HG03025 (cell line): ENCODE measurements around the gene GPRIN2.
"Not testable (repeated sequence)": the region's sequence is repeated elsewhere in the genome, so short reads cannot be mapped to it uniquely, and the experiment has no call there.

ENCODE experiments used
- ATAC-seq: cut with Tn5 transposase; IDR thresholded peaks from one replicate; pipeline ENCODE4 v1.9.1; 2021; ENCODE audit warnings: mild to moderate bottlenecking, moderate library complexity; ENCODE audit not compliant: unreplicated experiment, low FRiP score

GPRIN2 gene

GRCh38 chr10:46556515-46557318, at the start of gene GPRIN2:
Gene GPRIN2, minus strand, starts transcription at chr10:46556658. Its CDS starts 5,922 bp downstream, at chr10:46550736.
- no peak for ATAC-seq

DNA sequence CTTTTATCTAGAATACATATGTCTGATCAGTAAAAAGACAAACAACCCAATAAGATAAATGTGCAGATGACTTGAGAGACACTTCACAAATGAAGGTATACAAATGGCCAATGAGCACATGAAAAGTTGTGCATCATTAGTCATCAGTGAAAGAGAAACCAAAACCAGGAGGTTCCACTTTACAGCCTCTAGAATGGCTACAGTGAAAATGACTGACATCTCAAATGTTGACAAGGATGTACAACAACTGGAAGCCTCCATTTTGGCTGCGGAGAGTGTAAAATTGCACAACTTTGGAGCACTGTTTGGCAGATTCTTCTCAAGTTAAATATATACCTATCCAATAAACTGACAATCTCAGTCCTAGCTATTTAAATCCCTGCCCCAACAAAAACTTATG, 44.1 kb upstream of the GPRIN2 start:
- ATAC-seq, result not testable (repeated sequence)

GRCh38 chr10:46597616-46598246, 41.3 kb upstream of the GPRIN2 start:
- not testable (repeated sequence) for ATAC-seq

DNA sequence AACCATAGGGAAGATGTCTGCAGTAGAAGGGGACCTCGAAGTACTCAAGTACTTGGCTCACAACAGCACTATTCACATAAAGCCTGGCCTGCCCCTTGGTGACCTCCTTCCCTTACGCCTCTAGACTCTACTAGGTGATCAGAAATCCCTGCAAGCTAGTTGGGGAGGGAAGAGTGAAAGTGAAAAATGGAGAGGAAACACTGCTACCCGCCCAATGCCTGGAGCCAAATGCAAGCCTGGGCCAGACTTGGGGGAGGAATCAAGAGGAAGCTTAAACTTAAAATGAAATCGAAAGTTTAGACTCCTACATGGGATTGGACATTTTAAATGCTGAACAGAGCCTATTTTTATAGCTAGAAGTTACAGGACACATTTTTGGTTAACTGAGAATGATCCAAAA, 40.1 kb upstream of the GPRIN2 start:
- ATAC-seq, result not testable (repeated sequence)

GRCh38 chr10:46594453-46595063, 38.1 kb upstream of the GPRIN2 start:
- ATAC-seq, result not testable (repeated sequence)

DNA sequence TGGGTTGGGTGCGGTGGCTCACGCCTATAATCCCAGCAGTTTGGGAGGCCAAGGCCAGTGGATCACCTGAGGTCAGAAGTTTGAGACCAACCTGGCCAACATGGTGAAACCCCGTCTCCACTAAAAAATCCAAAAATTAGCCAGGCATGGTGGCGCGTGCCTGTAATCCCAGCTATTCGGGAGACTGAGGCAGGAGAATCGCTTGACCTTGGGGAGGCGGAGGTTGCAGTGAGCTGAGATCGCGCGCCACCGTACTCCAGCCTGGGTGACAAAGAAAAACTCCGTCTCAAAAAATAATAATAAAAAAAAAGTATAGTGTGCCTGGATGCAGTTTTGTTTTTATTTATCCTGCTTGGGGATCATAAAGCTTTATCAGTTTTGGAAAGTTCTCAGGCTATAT, 36.8 kb upstream of the GPRIN2 start:
- ATAC-seq, result not testable (repeated sequence)

DNA sequence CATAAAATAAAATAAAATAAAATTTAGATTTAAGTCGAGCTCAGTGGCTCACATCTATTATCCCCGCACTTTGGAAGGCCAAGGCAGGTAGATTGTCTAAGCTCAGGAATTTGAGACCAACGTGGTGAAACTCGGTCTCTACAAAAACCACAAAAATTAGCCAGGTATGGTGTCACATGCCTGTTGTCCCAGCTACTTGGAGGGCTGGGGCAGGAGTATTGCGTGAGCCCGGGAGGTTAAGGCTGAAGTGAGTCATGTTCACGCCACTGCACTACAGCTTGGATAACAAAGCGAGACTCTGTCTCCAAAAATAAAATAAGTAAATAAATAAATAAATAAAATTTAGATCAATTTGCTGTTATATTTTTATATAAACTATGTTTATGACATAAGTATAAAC, 34.6 kb upstream of the GPRIN2 start:
- not testable (repeated sequence) for ATAC-seq

DNA sequence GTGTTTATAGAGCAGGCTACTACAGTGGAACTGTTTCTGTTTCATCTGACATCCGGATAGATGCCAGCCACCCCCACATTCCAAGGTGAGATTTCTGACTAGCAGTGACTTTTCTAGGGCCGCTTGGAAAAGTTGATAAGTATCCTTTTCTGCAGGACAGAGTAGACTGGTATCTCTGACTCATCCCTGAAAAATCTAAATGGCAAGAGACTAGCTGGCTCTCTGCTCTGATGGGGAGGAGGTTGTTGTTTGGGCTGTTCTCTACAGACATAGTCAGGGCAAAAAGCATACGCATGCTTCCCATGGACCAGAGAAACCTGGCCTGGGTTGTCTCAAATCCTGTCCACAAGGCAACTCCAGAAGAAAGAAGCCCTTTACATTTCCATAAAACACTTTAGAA, 33.1 kb upstream of the GPRIN2 start:
- not testable (repeated sequence) for ATAC-seq

- ATAC-seq, result not testable (repeated sequence)
Measured at GRCh38 chr10:46588221-46588620, 31.8 kb upstream of the GPRIN2 start.

DNA sequence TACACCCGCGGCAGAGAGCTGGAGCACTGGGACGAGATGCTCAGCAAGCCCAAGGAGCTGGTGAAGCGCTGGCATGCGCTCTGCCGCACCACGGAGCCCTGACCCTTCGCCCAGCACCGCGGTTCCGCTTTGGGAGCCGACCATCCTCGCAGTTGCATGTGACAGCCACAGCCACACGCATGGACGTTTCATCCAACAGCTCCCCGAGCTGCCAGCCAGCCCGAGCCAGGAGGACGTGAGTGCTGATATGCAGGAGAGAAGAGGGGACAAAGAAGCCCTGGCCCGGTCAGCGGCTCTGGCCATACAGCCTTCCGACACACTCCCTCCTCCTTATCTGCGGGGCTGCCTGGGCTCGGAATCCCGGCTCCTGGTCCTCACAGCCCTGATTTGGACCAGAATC, 31.1 kb upstream of the GPRIN2 start:
- ATAC-seq, result not testable (repeated sequence)

DNA sequence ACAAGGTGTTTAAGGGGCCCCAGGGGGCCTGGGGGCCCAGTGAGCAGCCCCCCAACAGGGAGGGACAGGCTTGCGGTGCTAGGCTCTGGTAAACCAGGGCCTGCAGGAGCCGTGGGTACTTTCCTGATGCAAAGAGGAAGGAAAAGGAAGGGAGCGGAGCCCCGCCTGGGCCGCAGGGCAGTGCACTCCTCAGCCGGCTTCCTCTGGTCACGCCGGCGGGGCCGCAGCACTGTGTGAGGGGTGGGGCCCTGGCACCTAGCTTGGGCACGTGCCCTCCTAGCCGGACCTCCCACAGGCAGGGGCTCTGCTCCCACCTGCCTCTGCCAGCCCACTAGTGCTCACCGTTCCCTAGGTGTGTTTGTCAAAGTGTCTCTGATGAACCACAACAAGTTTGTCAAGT, 28.8 kb upstream of the GPRIN2 start:
- ATAC-seq, result not testable (repeated sequence)

DNA sequence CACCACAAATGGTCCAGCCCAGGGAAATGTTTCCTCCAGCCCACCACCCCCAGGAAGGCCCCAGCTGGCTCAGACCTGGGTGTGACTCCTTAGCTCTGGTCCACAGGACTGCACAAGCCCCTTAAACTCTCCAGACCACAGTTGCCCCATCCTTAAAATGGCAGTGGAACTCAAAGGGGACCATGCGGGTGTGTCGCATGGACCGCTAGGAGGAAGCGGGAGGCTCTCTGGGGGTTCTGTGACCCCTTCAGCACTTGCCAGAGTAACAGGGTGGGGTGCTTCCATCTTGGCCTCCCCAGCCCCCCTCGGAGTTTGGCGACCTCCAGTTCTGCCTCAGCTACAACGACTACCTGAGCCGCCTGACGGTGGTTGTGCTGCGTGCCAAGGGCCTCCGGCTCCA, 27.7 kb upstream of the GPRIN2 start:
- ATAC-seq, result not testable (repeated sequence)

DNA sequence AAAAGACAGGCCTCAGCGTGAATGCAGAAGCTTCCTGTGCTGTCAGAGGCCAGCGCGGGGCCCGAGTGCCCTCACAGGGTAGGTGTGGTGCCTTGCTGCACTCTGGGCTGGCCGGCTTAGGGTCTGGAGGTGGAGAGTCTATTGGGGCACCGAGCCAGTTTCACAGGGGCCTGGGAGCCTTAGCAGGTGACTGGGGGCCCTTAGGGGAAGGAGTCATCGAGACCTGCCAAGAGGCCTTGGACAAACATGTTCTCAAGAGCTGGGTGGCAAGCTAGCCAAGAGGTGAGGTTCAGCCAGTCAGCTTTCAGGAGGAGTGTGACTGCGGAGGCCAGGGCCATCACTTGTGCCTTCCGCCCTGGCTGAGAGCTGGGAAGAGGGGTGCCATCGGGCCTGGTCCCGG, 26.1 kb upstream of the GPRIN2 start:
- not testable (repeated sequence) for ATAC-seq

- ATAC-seq, result not testable (repeated sequence)
Measured at GRCh38 chr10:46581997-46582396, 25.5 kb upstream of the GPRIN2 start.

GRCh38 chr10:46579378-46579777, 22.9 kb upstream of the GPRIN2 start:
- not testable (repeated sequence) for ATAC-seq

DNA sequence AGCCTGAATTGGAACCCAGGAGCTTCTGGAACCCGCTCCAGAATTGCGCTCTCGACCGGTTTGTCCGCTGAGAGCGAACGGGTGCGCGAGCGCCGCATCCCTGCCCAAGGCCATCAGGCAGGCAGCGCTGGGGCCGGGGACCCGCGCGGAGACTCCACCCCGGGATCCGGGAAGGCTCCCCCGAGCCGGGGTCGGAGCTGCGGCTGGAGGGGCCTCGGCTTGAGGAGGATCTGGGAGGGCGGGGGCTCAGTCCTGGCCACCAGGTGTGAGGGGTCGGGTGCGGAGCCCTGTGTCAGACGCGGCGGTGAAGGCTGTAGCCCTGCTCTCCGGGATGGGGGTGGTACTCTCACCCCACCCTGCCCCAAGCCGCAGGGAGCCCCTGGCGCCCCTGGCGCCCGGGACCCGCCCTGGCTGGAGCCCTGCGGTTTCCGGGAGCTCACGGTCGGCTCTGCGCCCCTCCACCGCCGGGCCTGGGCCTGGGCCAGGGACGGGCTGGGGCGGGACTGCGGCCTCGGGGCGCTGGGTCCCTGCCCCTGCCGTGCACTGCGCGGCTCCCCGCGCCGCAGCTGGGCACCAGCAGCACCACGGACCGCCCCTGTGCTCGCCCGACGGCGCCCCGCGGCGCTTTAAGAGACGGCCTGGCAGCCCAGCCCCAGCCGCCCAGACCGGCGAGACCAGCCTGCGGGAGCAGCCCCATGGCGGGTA, 22.2 kb upstream of the GPRIN2 start, which contains the start of gene SYT15:
Gene SYT15 (plus strand): TSS at position 655 of the 705 bp plus-strand sequence. CDS start 41 bp downstream, at position 696.
- not testable (repeated sequence) for ATAC-seq

DNA sequence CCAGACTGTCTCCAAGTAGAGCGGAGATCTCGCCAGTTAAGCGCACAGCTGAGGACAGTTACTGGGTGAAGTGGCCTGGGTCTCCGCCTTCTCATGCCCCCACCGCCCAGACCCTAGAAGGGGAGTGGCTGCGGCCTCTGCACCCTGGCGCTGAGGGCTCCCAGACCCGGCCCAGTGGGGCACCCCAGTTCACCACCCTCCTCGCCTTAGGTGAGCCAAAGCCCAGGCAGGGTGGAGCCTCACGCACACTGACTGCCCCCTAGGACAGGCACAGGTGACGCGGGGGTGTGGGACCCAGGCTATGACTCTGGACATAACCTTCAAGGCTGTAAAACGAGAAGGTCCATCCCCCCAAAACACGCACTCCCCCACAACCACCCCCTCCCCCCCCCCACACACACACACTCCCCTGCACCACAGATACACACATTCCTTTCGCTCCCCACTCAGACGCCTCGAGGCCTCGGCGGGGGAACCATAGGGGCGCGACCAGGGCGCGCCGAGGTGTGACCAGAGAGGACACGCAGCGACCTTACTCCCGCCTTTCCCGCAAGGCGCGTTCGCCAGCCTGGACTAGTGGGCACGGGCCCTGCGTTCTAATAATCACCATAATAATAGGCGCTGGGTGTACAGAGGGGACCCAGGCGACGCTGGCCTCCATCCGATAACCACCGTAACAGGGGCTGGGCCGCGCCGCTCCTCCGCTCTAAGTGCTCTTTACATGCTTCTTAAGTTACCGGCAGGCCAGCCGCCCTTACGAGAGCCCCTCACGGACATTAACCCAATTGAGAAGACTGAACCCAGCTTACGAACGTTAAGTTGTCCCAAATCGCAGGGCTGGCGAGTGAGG, 21.4 kb upstream of the GPRIN2 start:
- ATAC-seq, result not testable (repeated sequence)

- not testable (repeated sequence) for ATAC-seq
Measured at GRCh38 chr10:46573884-46574283, 17.4 kb upstream of the GPRIN2 start.

DNA sequence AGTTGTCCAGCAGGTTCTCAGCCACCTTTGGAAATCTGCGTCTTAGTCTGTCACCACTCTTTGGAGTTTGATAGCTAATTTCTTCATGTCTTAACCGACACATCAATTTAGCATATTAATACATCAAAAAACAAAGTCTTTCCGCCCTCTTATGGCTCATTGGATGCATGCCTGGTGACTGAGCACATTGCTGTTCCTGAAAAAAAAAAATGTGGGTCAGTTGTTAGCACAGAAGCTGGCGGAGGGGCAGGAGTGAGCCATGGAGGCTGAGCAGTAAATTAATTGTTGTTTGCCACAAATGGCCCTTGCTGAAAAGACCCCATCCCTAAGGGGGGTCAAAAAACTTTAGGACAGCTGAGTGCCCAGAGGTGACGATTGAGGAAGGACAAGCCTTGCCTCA, 16.9 kb upstream of the GPRIN2 start:
- ATAC-seq, result not testable (repeated sequence)

DNA sequence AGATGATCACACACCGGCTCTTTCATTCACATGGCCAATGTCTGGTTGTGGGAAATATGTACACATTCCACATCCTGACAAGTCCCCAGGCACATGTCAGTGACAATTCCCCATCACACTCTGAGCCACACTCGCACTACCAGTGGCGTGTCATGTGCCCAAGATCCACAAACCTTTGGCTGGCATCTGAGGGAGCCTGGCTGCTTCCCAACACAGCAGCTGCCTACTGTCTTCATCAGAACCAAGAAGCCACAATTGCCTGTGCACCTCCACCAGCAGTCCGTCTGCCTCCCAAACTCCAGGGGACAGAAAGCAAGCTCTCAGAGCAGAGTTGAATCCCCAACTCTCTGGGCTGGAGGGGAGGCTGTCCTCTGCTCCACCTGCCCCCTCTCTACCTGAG, 16.3 kb upstream of the GPRIN2 start:
- ATAC-seq, result not testable (repeated sequence)
